K562 (cell line): ENCODE measurements around the gene HEG1. TPM values are rescaled to one million over a fixed set of nuclear protein-coding genes. Genes with fewer than 3 reads are reported as not detected.

Experiments
- ATAC-seq: fragments of 200-7000 bp; cut with Tn5 transposase; 3 replicates; pipeline ENCODE4 v1.9.1; 2020; ENCODE audit warnings: moderate library complexity
- BruUV-seq: library from RNA; stranded (reverse); fragments of 400-500 nt; replicated peaks from 2 replicates; lab custom pipeline; 2021; lab: Mats Ljungman, UMichigan
- CTCF ChIA-PET: fragments of 300-600 bp; formaldehyde crosslinking; extraction: SDS; loops from one replicate; lab custom pipeline; 2021; ENCODE audit warnings: low intra/inter-chr PET ratio; lab: Yijun Ruan, JAX
- POLR2A ChIA-PET: fragments of 300-600, 350-650 bp; sonication (Branson Sonifier 250); formaldehyde crosslinking; extraction: SDS; loops from one replicate; lab custom pipeline; 2021; ENCODE audit warnings: antibody characterized with exemption, inconsistent platforms; lab: Yijun Ruan, JAX
- DNase-seq, 4 experiments: peaks; one replicate each; pipeline versions ENCODE4 v3.0.0 to v3.0.0-alpha.2; 2011 to 2018; ENCODE audit warnings: low spot score in 3 of 4, mixed read lengths in 3 of 4; ENCODE audit errors: extremely low read depth in 1 of 4
- FAIRE-seq: peaks from 2 replicates; lab custom pipeline; 2011; peaks lifted over from hg19 to GRCh38; lab: Jason Lieb, UNC
- H2AFZ ChIP-seq: 2 replicates; pipeline ENCODE4 v1.6.0; 2011; ENCODE audit warnings: low read depth, low read length, control low read depth, inconsistent platforms
- H3K27ac ChIP-seq: fragments of 200-600 bp; 3 replicates; pipeline ENCODE4 v1.8.0; 2011; ENCODE audit warnings: low read depth, mild to moderate bottlenecking, control low read depth, inconsistent platforms, low read length, moderate library complexity, mixed read lengths; ENCODE audit errors: extremely low read depth
- H3K27me3 ChIP-seq, 2 experiments: fragments of 300-600 bp in 1 of 2; 2 replicates in 1 of 2; 3 replicates in 1 of 2; pipeline versions ENCODE4 v1.6.0 to v1.8.0; 2011; ENCODE audit warnings: inconsistent platforms in 2 of 2, low read length in 2 of 2, mild to moderate bottlenecking in 1 of 2, mixed read lengths in 1 of 2, moderate library complexity in 1 of 2; ENCODE audit not compliant: control insufficient read depth in 2 of 2, insufficient read depth in 2 of 2
- H3K36me3 ChIP-seq: fragments of 300-600 bp; 3 replicates; pipeline ENCODE4 v1.8.0; 2011; ENCODE audit warnings: mild to moderate bottlenecking, low read length, inconsistent platforms; ENCODE audit not compliant: control insufficient read depth, insufficient read depth
- H3K4me1 ChIP-seq, 2 experiments: fragments of 200-600 bp in 1 of 2; replicated peaks in 1 of 2; 2 replicates in 1 of 2; 3 replicates in 1 of 2; pipeline versions ENCODE4 v1.5.1 to v1.8.0; 2011; ENCODE audit warnings: inconsistent platforms in 2 of 2, low read length in 2 of 2, mild to moderate bottlenecking in 1 of 2, mixed read lengths in 1 of 2, moderate library complexity in 1 of 2; ENCODE audit not compliant: control insufficient read depth in 2 of 2, insufficient read depth in 2 of 2
- H3K4me2 ChIP-seq: 2 replicates; pipeline ENCODE4 v1.6.1; 2011; ENCODE audit warnings: low read length, control low read depth, inconsistent platforms, mixed read lengths; ENCODE audit not compliant: insufficient read depth
- H3K4me3 ChIP-seq: fragments of 200-600 bp; sonication (generic), shearing (Covaris generic); 2 replicates; pipeline ENCODE4 v1.5.1; 2016; ENCODE audit warnings: control low read depth, inconsistent platforms
- H3K79me2 ChIP-seq: fragments of 200-600 bp; 3 replicates; pipeline ENCODE4 v1.8.0; 2011; ENCODE audit warnings: low read length, inconsistent platforms; ENCODE audit not compliant: control insufficient read depth, insufficient read depth
- H3K9ac ChIP-seq, 2 experiments: 2 replicates each; pipeline versions ENCODE4 v1.6.0 to v1.6.1; 2011; ENCODE audit warnings: low read depth in 2 of 2, low read length in 2 of 2, control low read depth in 1 of 2, inconsistent platforms in 1 of 2, mild to moderate bottlenecking in 1 of 2, mixed read lengths in 1 of 2; ENCODE audit not compliant: insufficient read depth in 1 of 2
- H3K9me1 ChIP-seq: one replicate; pipeline ENCODE4 v1.6.0; 2011; ENCODE audit warnings: inconsistent platforms, mild to moderate bottlenecking, low read length, moderate library complexity; ENCODE audit not compliant: control insufficient read depth, insufficient read depth
- H3K9me3 ChIP-seq: replicated peaks from 2 replicates; pipeline ENCODE4 v1.5.1; 2011; ENCODE audit warnings: low read depth, low read length, inconsistent platforms; ENCODE audit not compliant: control insufficient read depth, insufficient read depth
- H4K20me1 ChIP-seq: replicated peaks from 2 replicates; pipeline ENCODE4 v1.6.1; 2011; ENCODE audit warnings: low read length, inconsistent platforms, mixed read lengths; ENCODE audit not compliant: control insufficient read depth, insufficient read depth
- RAD21 ChIP-seq, 2 experiments: fragments of 250-450 bp in 1 of 2; fragments of 450-650 bp in 1 of 2; sonication (Bioruptor Pico) in 1 of 2; formaldehyde crosslinking in 1 of 2; IDR thresholded peaks in 1 of 2; conservative IDR thresholded peaks in 1 of 2; 2 replicates each; pipeline versions ENCODE4 v1.4.0 to v1.8.0; 2020 to 2022; ENCODE audit warnings: mild to moderate bottlenecking in 2 of 2, moderate library complexity in 1 of 2
- WGBS: fragments of 100-300 bp; shearing (Covaris generic); methylation state at CpG from one replicate; pipeline ENCODE4 v1.1.6; 2016; ENCODE audit warnings: low coverage, mixed read lengths; ENCODE audit not compliant: insufficient coverage; ENCODE audit errors: missing lambda C conversion rate; 5-methylcytosine and 5-hydroxymethylcytosine counted together
- in situ Hi-C: fragments of 300-500 bp; cut with MboI; formaldehyde crosslinking; loops from 4 replicates; pipeline ENCODE4 v1.15.0; 2018; ENCODE audit warnings: inconsistent platforms, mixed read lengths
- intact Hi-C: fragments of 100-400 bp; cut with micrococcal nuclease; formaldehyde crosslinking; loops from 2 replicates; pipeline ENCODE4 v1.14.2; 2022
- polyA plus RNA-seq, 8 experiments: library from polyadenylated mRNA; depleted of rRNA in 4 of 8; stranded (reverse) in 5 of 8; unstranded in 3 of 8; fragments of >200 nt; fragmentation: Nextera tagmentation in 2 of 8; fragmentation: Illumina TruSeq in 1 of 8; extraction: Ambion mirVana in 2 of 8; extraction: Trizol in 1 of 8; gene quantifications; 2 replicates each; pipeline versions ENCODE4 v1.2.1 to v1.2.3, GENCODE V29; 2011 to 2014; ENCODE audit warnings: inconsistent platforms in 1 of 8, missing spikeins in 1 of 8
- total RNA-seq, 7 experiments: library from RNA; depleted of rRNA in 6 of 7; stranded (reverse); fragments of >200 nt in 6 of 7; fragmentation: Illumina TruSeq in 2 of 7; extraction: Trizol in 2 of 7; gene quantifications; 2 replicates each; pipeline versions ENCODE4 v1.2.1 to v1.2.3, GENCODE V29; 2011 to 2021; ENCODE audit warnings: low replicate concordance in 1 of 7
- TF ChIP-seq, protein P1 (sequence below), 2 experiments: IDR thresholded peaks in 1 of 2; conservative IDR thresholded peaks in 1 of 2; 2 replicates each; pipeline ENCODE4 v1.6.1; 2016; ENCODE audit warnings: low read depth in 2 of 2, mild to moderate bottlenecking in 1 of 2, missing compliant biosample characterization in 1 of 2, missing genetic modification characterization in 1 of 2, moderate library complexity in 1 of 2
- TF ChIP-seq, protein P2 (sequence below): fragments of 250-450 bp; sonication (Bioruptor Pico); IDR thresholded peaks from 2 replicates; pipeline ENCODE4 v1.8.0; 2022; ENCODE audit warnings: moderate library complexity, mild to moderate bottlenecking, inconsistent platforms

HEG1 gene
- total and polyA plus RNA-seq, 9 of the 15 experiments (the other 6 are each of a cell fraction or from before 2014, with no cell fraction given): 0.24 TPM; not detected in 8

- no peak for TF ChIP-seq RAD21 (CRISPR knock-in tag; conservative IDR thresholded peaks at IDR 0.05 in 1 of 2, IDR thresholded peaks at IDR 0.05 in 1 of 2)
- TF ChIP-seq, protein P1, sequence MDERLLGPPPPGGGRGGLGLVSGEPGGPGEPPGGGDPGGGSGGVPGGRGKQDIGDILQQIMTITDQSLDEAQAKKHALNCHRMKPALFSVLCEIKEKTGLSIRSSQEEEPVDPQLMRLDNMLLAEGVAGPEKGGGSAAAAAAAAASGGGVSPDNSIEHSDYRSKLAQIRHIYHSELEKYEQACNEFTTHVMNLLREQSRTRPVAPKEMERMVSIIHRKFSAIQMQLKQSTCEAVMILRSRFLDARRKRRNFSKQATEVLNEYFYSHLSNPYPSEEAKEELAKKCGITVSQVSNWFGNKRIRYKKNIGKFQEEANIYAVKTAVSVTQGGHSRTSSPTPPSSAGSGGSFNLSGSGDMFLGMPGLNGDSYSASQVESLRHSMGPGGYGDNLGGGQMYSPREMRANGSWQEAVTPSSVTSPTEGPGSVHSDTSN (CRISPR knock-in tag; IDR thresholded peaks at IDR 0.05; ENCODE audit: low read depth): no peak
- TF ChIP-seq, protein P1 (tag; conservative IDR thresholded peaks at IDR 0.05; ENCODE audit: low read depth): no peak
Measured at GRCh38 chr3:125024817-125025216, 31.0 kb downstream of the HEG1 start (continued).

DNA sequence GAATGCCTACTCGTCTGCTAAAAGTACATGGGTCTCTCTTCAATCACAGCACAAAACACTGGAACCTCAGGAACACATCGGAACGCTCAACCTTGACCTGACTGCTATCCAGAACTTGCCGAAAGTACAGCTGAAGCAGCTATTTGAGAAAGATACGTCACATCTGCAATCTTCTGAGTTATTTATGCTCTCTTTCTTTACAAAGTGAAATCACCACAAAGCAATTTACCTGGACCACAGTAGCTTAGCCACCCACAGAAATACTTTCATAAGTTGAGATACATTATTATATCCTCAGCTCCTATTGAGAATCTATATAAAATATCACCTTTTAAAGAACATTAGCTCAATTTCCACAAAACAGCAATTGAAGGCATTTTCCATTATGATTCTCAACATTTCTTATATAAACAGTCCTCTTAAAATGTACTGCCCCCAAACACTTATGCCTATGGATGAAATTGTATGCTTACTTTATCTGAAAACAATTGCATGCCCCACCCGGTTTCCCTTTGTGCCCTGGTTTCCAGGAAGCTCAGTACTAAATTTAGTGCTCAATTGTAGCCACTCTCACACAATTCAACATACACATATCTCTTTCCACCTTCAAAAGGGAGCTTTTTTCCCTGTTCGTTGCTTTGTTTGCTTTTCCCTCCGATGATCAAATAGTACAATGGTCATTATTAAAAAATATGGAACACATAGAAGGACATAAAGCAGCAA lies 31.8 kb downstream of the HEG1 start:
- Histone ChIP-seq H2AFZ (no peak overlapping the region), H3K4me2 (no peak overlapping the region), H3K79me2 (no peaks in the 10 kb centered on the region), H3K9ac (no peak overlapping the region), H3K27ac (no peak overlapping the region), H4K20me1 (no peaks in the 10 kb centered on the region), H3K9me1 (no peaks in the 10 kb centered on the region), H3K27me3 (peaks cover 3 to 36% of the 10 kb centered on the region in 2 experiments; a peak in 3 of 5 replicates), H3K36me3 (no peaks in the 10 kb centered on the region), H3K9me3 (no peaks in the 10 kb centered on the region), H3K4me3 (no peak overlapping the region), H3K4me1 (no peaks in the 10 kb centered on the region)
- WGBS: 3% methylated on average over 8 of the region's 8 CpGs
- TF ChIP-seq, protein P2, sequence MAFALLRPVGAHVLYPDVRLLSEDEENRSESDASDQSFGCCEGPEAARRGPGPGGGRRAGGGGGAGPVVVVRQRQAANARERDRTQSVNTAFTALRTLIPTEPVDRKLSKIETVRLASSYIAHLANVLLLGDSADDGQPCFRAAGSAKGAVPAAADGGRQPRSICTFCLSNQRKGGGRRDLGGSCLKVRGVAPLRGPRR (CRISPR knock-in tag): no peak
- no TSS peak for BruUV-seq
- CTCF ChIA-PET: no interaction called here
- DNase-seq (no peak), FAIRE-seq (no peak), ATAC-seq (no peak)
- POLR2A ChIA-PET: no interaction called here
- in situ Hi-C loops (no loop called here), intact Hi-C loops (no loop called here)
